ENCODE results near the gene CRY2.

Gene CRY2

GRCh38 chr11:45894555-45895247 lies 47.4 kb downstream of the CRY2 start:
- Histone ChIP-seq H3K27me3 (ENCODE audit: control insufficient read depth, low read length) (peaks cover 21% of the 10 kb centered on the region), H3K79me2 (ENCODE audit: control insufficient read depth, low read length) (no peaks in the 10 kb centered on the region), H4K20me1 (ENCODE audit: control insufficient read depth, insufficient read depth, low read depth, low read length) (no peaks in the 10 kb centered on the region), H3K4me2 (ENCODE audit: low read length) (no peak overlapping the region), H3F3A (ENCODE audit: control insufficient read depth, insufficient read depth) (no peaks in the 10 kb centered on the region), H3K36me3 (ENCODE audit: control insufficient read depth, low read length) (no peaks in the 10 kb centered on the region), H3K9me3 (ENCODE audit: control insufficient read depth, insufficient read depth, low read length) (no peaks in the 10 kb centered on the region), H3K4me1 (ENCODE audit: control insufficient read depth, low read length) (peaks cover 11% of the 10 kb centered on the region), H3K4me3 (ENCODE audit: low read length) (no peak overlapping the region), H3K9me2 (replicated peaks; ENCODE audit: control insufficient read depth, low read length) (no peaks in the 10 kb centered on the region), H3K27ac (ENCODE audit: low read depth, low read length) (no peak overlapping the region)
- TF ChIP-seq EZH2phosphoT487 (IDR thresholded peaks at IDR 0.05; ENCODE audit: borderline replicate concordance, low read length), result no peak
- TF ChIP-seq, protein P1, sequence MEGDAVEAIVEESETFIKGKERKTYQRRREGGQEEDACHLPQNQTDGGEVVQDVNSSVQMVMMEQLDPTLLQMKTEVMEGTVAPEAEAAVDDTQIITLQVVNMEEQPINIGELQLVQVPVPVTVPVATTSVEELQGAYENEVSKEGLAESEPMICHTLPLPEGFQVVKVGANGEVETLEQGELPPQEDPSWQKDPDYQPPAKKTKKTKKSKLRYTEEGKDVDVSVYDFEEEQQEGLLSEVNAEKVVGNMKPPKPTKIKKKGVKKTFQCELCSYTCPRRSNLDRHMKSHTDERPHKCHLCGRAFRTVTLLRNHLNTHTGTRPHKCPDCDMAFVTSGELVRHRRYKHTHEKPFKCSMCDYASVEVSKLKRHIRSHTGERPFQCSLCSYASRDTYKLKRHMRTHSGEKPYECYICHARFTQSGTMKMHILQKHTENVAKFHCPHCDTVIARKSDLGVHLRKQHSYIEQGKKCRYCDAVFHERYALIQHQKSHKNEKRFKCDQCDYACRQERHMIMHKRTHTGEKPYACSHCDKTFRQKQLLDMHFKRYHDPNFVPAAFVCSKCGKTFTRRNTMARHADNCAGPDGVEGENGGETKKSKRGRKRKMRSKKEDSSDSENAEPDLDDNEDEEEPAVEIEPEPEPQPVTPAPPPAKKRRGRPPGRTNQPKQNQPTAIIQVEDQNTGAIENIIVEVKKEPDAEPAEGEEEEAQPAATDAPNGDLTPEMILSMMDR (IDR thresholded peaks at IDR 0.05; ENCODE audit: low read depth, low read length, poor library complexity, severe bottlenecking), result no peak

DNA sequence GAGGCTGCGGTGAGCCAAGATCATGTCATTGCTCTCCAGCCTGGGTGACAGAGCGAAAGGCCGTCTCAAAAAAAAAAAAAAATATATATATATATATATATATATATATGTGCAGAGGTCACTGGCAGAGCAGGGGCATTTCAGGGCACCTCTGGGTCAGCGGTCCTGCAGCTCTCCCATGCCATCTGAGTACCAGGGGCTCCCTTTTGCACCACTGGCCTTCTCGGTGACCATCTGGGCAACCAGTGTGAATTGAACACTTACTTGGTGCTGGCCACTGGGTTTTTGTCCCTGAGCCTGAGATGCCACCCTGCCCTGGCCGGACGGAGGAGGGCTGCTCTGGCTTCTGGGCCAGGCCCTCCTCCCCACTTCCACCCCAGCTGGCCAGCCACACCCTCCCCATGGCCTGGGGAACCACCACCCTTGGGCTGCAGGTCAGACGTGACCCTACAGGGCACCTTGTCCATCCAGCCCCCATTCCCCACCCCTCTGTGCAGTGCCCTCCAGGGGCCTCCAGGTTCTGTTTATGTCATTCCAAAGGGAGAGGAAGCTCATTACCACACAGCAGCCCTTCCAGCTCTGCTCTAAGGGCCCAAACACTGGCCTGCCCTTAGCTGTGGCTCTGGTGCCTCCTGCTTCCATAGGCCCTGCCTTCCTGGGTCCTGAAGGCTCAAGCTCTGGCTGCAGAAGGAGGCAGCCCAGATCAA lies 48.4 kb downstream of the CRY2 start:
- Histone ChIP-seq H3K36me3 (ENCODE audit: control insufficient read depth, low read length) (no peaks in the 10 kb centered on the region), H3K9me3 (ENCODE audit: control insufficient read depth, insufficient read depth, low read length) (no peaks in the 10 kb centered on the region), H3K79me2 (ENCODE audit: control insufficient read depth, low read length) (no peaks in the 10 kb centered on the region), H3K27me3 (ENCODE audit: control insufficient read depth, low read length) (peaks cover 26% of the 10 kb centered on the region), H3K27ac (ENCODE audit: low read depth, low read length) (no peak overlapping the region), H3K4me2 (ENCODE audit: low read length) (no peak overlapping the region), H4K20me1 (ENCODE audit: control insufficient read depth, insufficient read depth, low read depth, low read length) (no peaks in the 10 kb centered on the region), H3K9me2 (replicated peaks; ENCODE audit: control insufficient read depth, low read length) (no peaks in the 10 kb centered on the region), H3K4me3 (ENCODE audit: low read length) (no peak overlapping the region), H3F3A (ENCODE audit: control insufficient read depth, insufficient read depth) (no peaks in the 10 kb centered on the region), H3K4me1 (ENCODE audit: control insufficient read depth, low read length) (peaks cover 12% of the 10 kb centered on the region)
- TF ChIP-seq, protein P1 (IDR thresholded peaks at IDR 0.05; ENCODE audit: low read depth, low read length, poor library complexity, severe bottlenecking), result no peak
- no peak for TF ChIP-seq EZH2phosphoT487 (IDR thresholded peaks at IDR 0.05; ENCODE audit: borderline replicate concordance, low read length)

- H3K27me3 ChIP-seq (ENCODE audit: control insufficient read depth, low read length), result peaks cover 32% of the 10 kb centered on the region
- H3K36me3 ChIP-seq (ENCODE audit: control insufficient read depth, low read length), result no peaks in the 10 kb centered on the region
- H3K9me3 ChIP-seq (ENCODE audit: control insufficient read depth, insufficient read depth, low read length), result no peaks in the 10 kb centered on the region
- H3K4me3 ChIP-seq (ENCODE audit: low read length), result no peak overlapping the region
- H3K4me1 ChIP-seq (ENCODE audit: control insufficient read depth, low read length), result peaks cover 12% of the 10 kb centered on the region
- no peaks in the 10 kb centered on the region for H4K20me1 ChIP-seq (ENCODE audit: control insufficient read depth, insufficient read depth, low read depth, low read length)
- no peaks in the 10 kb centered on the region for H3K9me2 ChIP-seq (replicated peaks; ENCODE audit: control insufficient read depth, low read length)
- H3F3A ChIP-seq (ENCODE audit: control insufficient read depth, insufficient read depth), result no peaks in the 10 kb centered on the region
- H3K27ac ChIP-seq (ENCODE audit: low read depth, low read length), result no peak overlapping the region
- H3K79me2 ChIP-seq (ENCODE audit: control insufficient read depth, low read length), result no peaks in the 10 kb centered on the region
- TF ChIP-seq, protein P1 (IDR thresholded peaks at IDR 0.05; ENCODE audit: low read depth, low read length, poor library complexity, severe bottlenecking), result no peak
- TF ChIP-seq EZH2phosphoT487 (IDR thresholded peaks at IDR 0.05; ENCODE audit: borderline replicate concordance, low read length), result no peak
- no peak overlapping the region for H3K4me2 ChIP-seq (ENCODE audit: low read length)
These were observed 49.2 kb downstream of the CRY2 start for GRCh38 chr11:45896422-45896984.
